ENCODE data around the gene ADGRB3.

GRCh38 chr6:68695403-68695802 lies 60.3 kb downstream of the ADGRB3 start:
- no peak for TF ChIP-seq POLR2A (IDR thresholded peaks at IDR 0.05; ENCODE audit: low read length)
- TF ChIP-seq GATA1 (IDR thresholded peaks at IDR 0.05; ENCODE audit: low read depth, low read length), result no peak
